Lower leg skin (tissue), 4 donors: Measurements from ENCODE around the gene ABHD12. TPM values are rescaled to one million over a fixed set of nuclear protein-coding genes. Genes with fewer than 3 reads are reported as not detected.

Experiments
- DNase-seq, 2 donors: peaks; one replicate each; pipeline ENCODE4 v3.0.0-alpha.2; 2019; ENCODE audit warnings: low spot score in 2 of 2
- H3K4me3 ChIP-seq: fragments of 200-600 bp; sonication (generic); 2 replicates; pipeline ENCODE4 v1.5.1; 2017; ENCODE audit warnings: mild to moderate bottlenecking, low read depth; ENCODE audit not compliant: poor library complexity, severe bottlenecking
- CTCF ChIP-seq, 3 donors: fragments of 450-650 bp; IDR thresholded peaks; one replicate each; pipeline ENCODE4 v1.5.1; 2016; ENCODE audit warnings: antibody characterized with exemption in 3 of 3, mild to moderate bottlenecking in 3 of 3, moderate library complexity in 2 of 3
- POLR2A ChIP-seq, 2 donors: fragments of 450-650 bp; IDR thresholded peaks; one replicate each; pipeline ENCODE4 v1.6.1; 2016 to 2017; ENCODE audit warnings: antibody characterized with exemption in 2 of 2, mild to moderate bottlenecking in 1 of 2, moderate library complexity in 1 of 2
- WGBS, 2 donors: methylation state at CpG; one replicate each; pipeline ENCODE4 v1.1.5; 2018; 5-methylcytosine and 5-hydroxymethylcytosine counted together
- intact Hi-C: fragments of 100-400 bp; cut with DNase I; formaldehyde crosslinking; loops from one replicate; pipeline ENCODE4 v1.15.0; 2023; ENCODE audit warnings: low total_unique reads
- total RNA-seq, 4 donors: library from RNA; depleted of rRNA; stranded (reverse); fragments of >200 nt; gene quantifications; one replicate each; pipeline ENCODE4 v1.1.0, GENCODE V29; 2016

Gene ABHD12
- total RNA-seq, 4 donors from 2014 or later, result 51.7 to 121 (median 103) TPM

GRCh38 chr20:25278636-25279361 lies 111.8 kb downstream of the ABHD12 start:
- no peak for TF ChIP-seq POLR2A (IDR thresholded peaks at IDR 0.05)
- TF ChIP-seq CTCF (IDR thresholded peaks at IDR 0.05), result no peak
- H3K4me3 ChIP-seq, result no peak overlapping the region
- DNase-seq, result peak in 1 of 2 donors; percentile 84
- 89 to 91% methylated on average over 20 to 26 of the region's 26 CpGs for WGBS, 2 donors
- intact Hi-C loops, result no loop called here

- DNase-seq, result peak in 1 of 2 donors; percentile 83
- no peak overlapping the region for H3K4me3 ChIP-seq
- WGBS, 2 donors, result 97% methylated on average over 10 to 14 of the region's 19 CpGs
- intact Hi-C loops, result no loop called here
- TF ChIP-seq POLR2A (IDR thresholded peaks at IDR 0.05) (no peak), CTCF (IDR thresholded peaks at IDR 0.05) (no peak)
These were observed 112.6 kb downstream of the ABHD12 start for GRCh38 chr20:25277941-25278521.

DNA sequence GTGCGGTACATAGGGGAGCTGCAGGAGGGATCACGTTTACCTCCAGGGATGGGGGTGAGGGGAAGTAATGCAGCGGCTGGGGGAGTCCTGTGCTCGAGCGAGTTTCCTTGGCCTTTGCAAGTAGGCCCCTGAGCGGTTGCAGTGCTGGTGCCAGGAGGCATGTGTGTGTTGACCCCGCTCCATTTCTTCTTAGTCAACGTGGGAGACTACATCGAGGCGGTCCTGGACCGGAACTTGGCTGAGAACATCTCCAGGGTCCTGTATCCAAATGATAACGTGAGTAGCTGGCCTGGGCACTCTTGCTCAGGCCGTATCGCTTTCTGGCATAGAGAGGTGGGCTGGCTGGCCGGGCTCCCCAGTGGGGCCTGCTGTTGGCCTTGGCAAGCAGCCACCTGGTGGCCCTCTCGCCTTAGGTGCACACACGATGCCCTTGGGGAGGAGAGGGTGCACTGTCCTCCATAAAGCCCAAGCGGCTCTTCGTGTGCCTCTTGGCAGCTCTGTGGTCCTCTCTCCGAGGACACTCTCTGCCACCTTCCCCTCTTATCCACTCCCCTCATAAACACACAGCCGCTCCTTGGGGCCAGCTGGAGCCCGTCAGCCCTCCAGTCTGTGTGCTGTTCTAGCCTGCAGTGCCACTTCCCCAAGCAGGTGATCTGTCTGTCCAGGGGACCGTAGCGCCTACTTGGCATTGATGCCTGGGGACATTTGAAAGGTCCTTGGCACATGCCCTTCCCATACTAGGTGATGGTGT lies 113.4 kb downstream of the ABHD12 start:
- H3K4me3 ChIP-seq, result no peak overlapping the region
- intact Hi-C loops, result no loop called here
- TF ChIP-seq POLR2A (IDR thresholded peaks at IDR 0.05) (no peak), CTCF (IDR thresholded peaks at IDR 0.05) (no peak)
- peak in 1 of 2 donors; percentile 80 for DNase-seq
- 89 to 94% methylated on average over 21 to 24 of the region's 24 CpGs for WGBS, 2 donors

DNA sequence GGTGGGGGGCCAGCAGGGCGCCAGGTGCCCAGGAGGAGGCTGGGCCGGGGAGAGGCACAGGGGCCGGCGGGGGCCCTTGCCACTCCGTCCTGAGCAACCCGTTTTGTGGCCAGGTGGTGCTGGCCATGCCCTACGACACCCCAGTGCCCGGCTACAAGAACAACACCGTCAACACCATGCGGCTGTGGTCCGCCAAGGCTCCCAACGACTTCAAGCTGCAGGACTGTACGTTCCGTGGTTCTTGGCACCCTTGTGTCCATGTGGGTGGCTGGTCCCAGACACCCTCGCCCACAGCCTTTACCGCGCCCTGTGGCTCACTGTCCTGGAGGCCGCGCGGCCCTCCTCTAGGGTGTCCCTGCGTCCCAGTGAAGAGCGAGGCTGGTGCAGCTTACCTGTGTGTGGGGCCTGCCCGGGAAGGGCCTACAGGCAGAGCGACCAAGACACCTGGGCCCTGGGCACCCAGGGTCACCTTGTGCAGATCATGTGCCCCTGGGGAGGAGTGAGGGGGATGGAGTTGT lies 114.0 kb downstream of the ABHD12 start:
- H3K4me3 ChIP-seq, result no peak overlapping the region
- intact Hi-C loops, result no loop called here
- DNase-seq, result peak in 1 of 2 donors; percentile 81
- TF ChIP-seq POLR2A (IDR thresholded peaks at IDR 0.05), result no peak
- TF ChIP-seq CTCF (IDR thresholded peaks at IDR 0.05), result no peak
- 90 to 92% methylated on average over 21 to 23 of the region's 24 CpGs for WGBS, 2 donors

DNA sequence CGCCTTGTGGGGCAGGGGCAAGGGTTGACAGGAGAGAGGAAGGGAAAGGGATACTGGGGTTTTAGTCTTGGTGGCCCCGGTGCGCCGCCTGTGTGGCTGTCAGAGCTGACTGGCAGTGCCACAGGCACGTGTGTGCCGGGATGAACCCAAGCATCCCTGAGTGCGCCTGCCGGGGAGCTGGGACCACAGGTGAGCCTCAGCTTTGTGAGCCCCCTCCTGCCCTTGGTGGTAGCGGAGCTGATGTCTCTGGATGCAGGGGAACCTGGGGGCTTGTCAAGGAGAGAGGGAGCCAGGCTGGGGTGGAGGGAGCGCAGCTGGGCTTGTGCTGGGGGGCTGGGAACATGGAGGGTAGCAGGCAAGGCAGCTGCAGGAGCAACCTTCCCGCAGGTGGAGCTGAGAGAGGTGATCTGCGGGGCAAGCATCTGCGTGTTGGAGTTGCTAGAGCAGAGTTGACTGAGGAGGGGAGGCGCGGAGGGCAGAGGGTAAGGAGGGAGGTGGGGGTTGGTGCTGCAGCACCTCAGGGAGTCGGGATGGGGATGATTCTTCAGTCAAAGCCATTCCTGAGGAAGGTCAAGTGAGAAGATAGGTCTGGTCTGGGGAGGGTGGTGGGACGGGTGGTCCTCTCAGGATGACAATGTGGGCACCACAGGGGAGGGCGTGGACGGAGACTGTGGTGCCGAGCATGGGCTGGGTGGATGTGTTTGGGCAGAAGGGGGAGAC lies 114.7 kb downstream of the ABHD12 start:
- no peak overlapping the region for H3K4me3 ChIP-seq
- TF ChIP-seq CTCF (IDR thresholded peaks at IDR 0.05) (no peak), POLR2A (IDR thresholded peaks at IDR 0.05) (no peak)
- WGBS, 2 donors, result 95 to 96% methylated on average over 20 of the region's 20 CpGs
- intact Hi-C loops, result no loop called here
- peak in 1 of 2 donors; percentile 77 for DNase-seq
